Measurements from ENCODE around the gene GNAQ. TPM values are rescaled to one million over a fixed set of nuclear protein-coding genes. Genes with fewer than 3 reads are reported as not detected.
A peak's percentile ranks its signal among the peaks of the same experiment; 100 is the strongest.

The GNAQ gene
- polyA plus RNA-seq, 1 of the 3 experiments (the other 2 are of a cell fraction): 20.9 TPM

DNA sequence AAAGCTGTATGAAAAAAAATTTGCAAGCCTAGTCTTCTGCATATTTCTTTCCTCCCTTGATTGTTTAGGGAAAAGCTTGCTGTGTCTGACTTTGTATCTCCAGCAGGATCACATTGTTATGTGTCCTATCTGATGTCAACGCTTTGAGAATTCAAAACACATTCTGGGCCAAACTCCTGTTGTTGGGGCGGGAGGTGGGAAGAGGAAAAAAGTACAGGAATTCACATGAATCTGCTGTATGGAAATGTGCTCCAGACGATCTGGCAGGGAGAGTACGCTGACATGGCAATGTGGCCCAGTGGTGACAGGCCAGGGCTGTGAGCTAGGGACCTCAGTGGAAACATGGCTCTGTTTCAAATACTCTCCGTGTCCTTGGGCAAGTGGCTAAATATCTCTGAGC, 296.1 kb downstream of the GNAQ start:
- CTCF ChIA-PET: interaction anchor here (1.0 to 1.7 kb wide), 5 partner anchors 15 to 302 kb away, joined by 3 to 5 read pairs (median 3); no protein-coding TSS in a partner anchor
- H3K79me2 ChIP-seq (ENCODE audit: insufficient read depth): peaks cover 11% of the 10 kb centered on the region
- no peaks in the 10 kb centered on the region for H3K9me2 ChIP-seq
- H3F3A ChIP-seq (replicated peaks; ENCODE audit: insufficient read depth): no peaks in the 10 kb centered on the region
- H3K4me3 ChIP-seq (ENCODE audit: low read depth in 2 of 2, low read length in 1 of 2): no peak overlapping the region
- WGBS (ENCODE audit: low lambda C conversion rate): 92% methylated on average over 5 of the region's 5 CpGs
- H3K4me1 ChIP-seq (ENCODE audit: control insufficient read depth in 1 of 2, insufficient read depth in 2 of 2, low read depth in 1 of 2, low read length in 1 of 2): peaks cover 21 to 41% of the 10 kb centered on the region in 2 experiments; a peak in 3 of 4 replicates
- H3K36me3 ChIP-seq (replicated peaks in 1 of 2; ENCODE audit: control insufficient read depth in 1 of 2, insufficient read depth in 2 of 2, low read length in 1 of 2): peaks cover 0 to 2% of the 10 kb centered on the region in 2 experiments
- H3K9ac ChIP-seq: no peak overlapping the region
- H3K4me2 ChIP-seq: no peak overlapping the region
- H3K9me3 ChIP-seq: no peaks in the 10 kb centered on the region
- DNase-seq: no peak
- no peaks in the 10 kb centered on the region for H4K20me1 ChIP-seq (ENCODE audit: insufficient read depth)
- no peak for TF ChIP-seq GABPA (IDR thresholded peaks at IDR 0.05; ENCODE audit: low read depth)
- no peak for TF ChIP-seq TAF1 (IDR thresholded peaks at IDR 0.05; ENCODE audit: borderline replicate concordance, low read depth, low read length)
- TF ChIP-seq MXI1 (IDR thresholded peaks at IDR 0.05; ENCODE audit: low read depth, low read length): no peak
- no peak for TF ChIP-seq EP300 (IDR thresholded peaks at IDR 0.05; ENCODE audit: borderline replicate concordance in 1 of 2, low read depth in 1 of 2, low read length in 1 of 2)
- TF ChIP-seq TEAD4 (IDR thresholded peaks at IDR 0.05; ENCODE audit: borderline replicate concordance, insufficient read depth): no peak
- no peak for TF ChIP-seq YY1 (IDR thresholded peaks at IDR 0.05; ENCODE audit: low read depth)
- no peak for TF ChIP-seq ZBTB33 (IDR thresholded peaks at IDR 0.05; ENCODE audit: borderline replicate concordance, low read depth)
- TF ChIP-seq, protein P1, sequence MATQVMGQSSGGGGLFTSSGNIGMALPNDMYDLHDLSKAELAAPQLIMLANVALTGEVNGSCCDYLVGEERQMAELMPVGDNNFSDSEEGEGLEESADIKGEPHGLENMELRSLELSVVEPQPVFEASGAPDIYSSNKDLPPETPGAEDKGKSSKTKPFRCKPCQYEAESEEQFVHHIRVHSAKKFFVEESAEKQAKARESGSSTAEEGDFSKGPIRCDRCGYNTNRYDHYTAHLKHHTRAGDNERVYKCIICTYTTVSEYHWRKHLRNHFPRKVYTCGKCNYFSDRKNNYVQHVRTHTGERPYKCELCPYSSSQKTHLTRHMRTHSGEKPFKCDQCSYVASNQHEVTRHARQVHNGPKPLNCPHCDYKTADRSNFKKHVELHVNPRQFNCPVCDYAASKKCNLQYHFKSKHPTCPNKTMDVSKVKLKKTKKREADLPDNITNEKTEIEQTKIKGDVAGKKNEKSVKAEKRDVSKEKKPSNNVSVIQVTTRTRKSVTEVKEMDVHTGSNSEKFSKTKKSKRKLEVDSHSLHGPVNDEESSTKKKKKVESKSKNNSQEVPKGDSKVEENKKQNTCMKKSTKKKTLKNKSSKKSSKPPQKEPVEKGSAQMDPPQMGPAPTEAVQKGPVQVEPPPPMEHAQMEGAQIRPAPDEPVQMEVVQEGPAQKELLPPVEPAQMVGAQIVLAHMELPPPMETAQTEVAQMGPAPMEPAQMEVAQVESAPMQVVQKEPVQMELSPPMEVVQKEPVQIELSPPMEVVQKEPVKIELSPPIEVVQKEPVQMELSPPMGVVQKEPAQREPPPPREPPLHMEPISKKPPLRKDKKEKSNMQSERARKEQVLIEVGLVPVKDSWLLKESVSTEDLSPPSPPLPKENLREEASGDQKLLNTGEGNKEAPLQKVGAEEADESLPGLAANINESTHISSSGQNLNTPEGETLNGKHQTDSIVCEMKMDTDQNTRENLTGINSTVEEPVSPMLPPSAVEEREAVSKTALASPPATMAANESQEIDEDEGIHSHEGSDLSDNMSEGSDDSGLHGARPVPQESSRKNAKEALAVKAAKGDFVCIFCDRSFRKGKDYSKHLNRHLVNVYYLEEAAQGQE (IDR thresholded peaks at IDR 0.05; ENCODE audit: low read depth, low read length): no peak
- no peak for TF ChIP-seq SIN3A (IDR thresholded peaks at IDR 0.05; ENCODE audit: borderline replicate concordance, low read depth, low read length)
- no peak for TF ChIP-seq RXRA (IDR thresholded peaks at IDR 0.05; ENCODE audit: borderline replicate concordance, low read depth)
- no peak for TF ChIP-seq FOXM1 (IDR thresholded peaks at IDR 0.05; ENCODE audit: low read depth)
- TF ChIP-seq, protein P2, sequence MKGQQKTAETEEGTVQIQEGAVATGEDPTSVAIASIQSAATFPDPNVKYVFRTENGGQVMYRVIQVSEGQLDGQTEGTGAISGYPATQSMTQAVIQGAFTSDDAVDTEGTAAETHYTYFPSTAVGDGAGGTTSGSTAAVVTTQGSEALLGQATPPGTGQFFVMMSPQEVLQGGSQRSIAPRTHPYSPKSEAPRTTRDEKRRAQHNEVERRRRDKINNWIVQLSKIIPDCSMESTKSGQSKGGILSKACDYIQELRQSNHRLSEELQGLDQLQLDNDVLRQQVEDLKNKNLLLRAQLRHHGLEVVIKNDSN (IDR thresholded peaks at IDR 0.05; ENCODE audit: borderline replicate concordance, low read depth): no peak
- TF ChIP-seq SMC3 (IDR thresholded peaks at IDR 0.05; ENCODE audit: low read depth, low read length): no peak
- no peak for TF ChIP-seq CHD2 (IDR thresholded peaks at IDR 0.05; ENCODE audit: low read length, partially characterized antibody)
- no peak for TF ChIP-seq ELF1 (IDR thresholded peaks at IDR 0.05)
- peak overlapping the region in 1 of 2 experiments; percentile 43; a peak in 1 of 4 replicates for H3K27ac ChIP-seq (ENCODE audit: low read depth in 2 of 2, low read length in 1 of 2)
- POLR2A ChIA-PET: no interaction called here
- no peak overlapping the region for H2AFZ ChIP-seq (ENCODE audit: low read depth)
- H3K27me3 ChIP-seq (ENCODE audit: insufficient read depth): no peaks in the 10 kb centered on the region

Data from SK-N-SH (cell line).